GM19099 (cell line): ENCODE data around the gene CREBBP.

ENCODE experiments used
- POLR2A ChIP-seq: IDR thresholded peaks from 3 replicates; pipeline ENCODE4 v1.6.1; 2011; ENCODE audit warnings: low read depth; ENCODE audit not compliant: insufficient read length; ENCODE audit errors: extremely low read depth

CREBBP gene

DNA sequence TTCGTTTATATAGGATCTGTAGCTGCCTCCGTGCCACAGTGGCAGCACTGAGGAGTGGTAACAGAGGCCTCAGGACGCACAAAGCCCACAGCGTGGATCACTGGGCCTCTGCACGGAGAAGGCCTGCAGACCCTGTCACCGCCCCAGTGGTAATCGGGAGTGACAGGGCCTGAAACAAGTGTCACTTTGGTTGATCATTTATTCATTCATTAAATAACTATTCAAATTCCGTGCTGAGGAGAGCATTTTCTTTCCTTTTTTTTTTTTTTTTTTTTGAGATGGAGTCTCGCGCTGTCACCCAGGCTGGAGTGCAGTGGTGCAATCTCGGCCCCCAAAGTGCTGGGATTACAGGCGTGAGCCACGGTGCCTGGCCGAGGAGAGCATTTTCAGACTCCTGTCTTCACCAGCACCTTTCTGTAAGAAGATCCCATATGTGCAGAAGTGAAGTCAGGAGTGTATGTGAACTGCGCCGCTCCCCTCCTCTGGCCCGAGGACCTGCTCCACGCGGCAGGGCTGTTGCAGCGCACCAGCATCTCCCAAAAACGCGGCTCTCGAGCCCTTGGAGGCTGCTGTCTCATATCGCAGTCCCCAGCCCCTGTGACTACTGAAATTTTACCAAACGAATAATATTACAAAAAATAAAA is 118.3 kb downstream of the CREBBP start:
- no peak for TF ChIP-seq POLR2A

GRCh38 chr16:3761375-3762106 is 119.0 kb downstream of the CREBBP start:
- no peak for TF ChIP-seq POLR2A

DNA sequence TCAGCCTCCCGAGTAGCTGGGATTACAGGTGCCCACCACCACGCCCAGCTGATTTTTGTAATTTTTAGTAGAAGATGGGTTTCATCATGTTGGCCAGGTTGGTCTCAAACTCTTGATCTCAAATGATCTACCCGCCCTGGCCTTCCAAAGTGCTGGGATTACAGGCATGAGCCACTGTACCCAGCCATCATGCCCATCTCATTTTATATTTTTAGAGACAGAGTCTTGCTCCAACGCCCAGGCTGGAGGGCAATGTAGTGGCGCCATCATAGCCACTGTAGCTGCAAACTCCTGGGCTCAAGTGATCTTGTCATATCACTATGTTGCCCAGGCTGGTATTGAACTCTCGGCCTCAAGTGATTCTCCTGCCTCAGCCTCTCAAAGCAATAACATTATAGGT is 120.0 kb downstream of the CREBBP start:
- no peak for TF ChIP-seq POLR2A

- no peak for TF ChIP-seq POLR2A
Measured at GRCh38 chr16:3759736-3760135, 120.8 kb downstream of the CREBBP start.

GRCh38 chr16:3756113-3756512 is 124.4 kb downstream of the CREBBP start:
- no peak for TF ChIP-seq POLR2A

DNA sequence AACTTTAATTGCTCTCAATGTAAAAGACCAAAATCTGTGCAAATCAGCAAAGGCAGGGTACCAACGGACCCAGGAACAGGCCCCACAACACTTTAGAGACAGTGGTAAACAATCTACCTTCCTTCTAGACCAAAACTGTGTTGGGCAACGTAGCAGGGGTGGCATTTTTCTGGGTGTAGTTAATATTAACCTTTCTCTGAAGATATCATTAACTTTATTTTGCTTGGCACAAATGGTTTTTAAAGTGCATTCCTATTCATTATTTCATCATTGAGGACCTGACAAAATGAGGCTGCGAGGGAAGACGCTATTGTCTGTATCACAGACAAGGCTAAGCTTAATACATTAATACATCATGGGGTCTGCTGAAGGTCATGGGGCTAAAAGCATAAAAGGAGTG is 125.3 kb downstream of the CREBBP start:
- TF ChIP-seq POLR2A = no peak

GRCh38 chr16:3754772-3755171 is 125.7 kb downstream of the CREBBP start:
- TF ChIP-seq POLR2A = no peak

DNA sequence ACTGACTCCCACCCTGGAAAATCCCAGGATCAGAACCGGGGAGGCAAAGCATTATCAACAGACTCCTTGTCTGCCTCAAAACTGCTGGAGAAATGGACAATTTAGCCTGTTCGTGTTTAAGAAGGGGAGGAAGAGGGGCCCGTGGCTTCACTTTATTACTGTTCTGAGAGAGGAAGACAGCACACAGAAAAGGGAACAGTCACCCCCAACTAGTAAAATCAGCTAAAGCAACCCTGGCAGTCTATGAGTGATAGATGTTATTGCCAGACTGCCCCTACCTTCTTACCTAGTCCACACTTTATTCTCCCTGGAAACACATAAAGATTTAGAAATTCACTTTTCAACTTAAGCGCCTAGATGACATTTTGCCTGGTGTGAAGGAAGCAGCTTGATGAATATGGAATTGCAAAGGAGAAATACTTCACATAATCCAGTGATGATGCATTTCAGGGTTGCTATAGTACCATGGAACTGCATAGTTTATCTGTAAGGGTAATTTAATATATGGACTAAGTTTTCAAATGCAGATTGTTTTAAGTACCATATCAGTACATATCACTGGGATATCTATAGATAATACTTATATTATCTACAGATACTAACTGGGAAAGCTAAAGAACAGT is 126.3 kb downstream of the CREBBP start:
- no peak for TF ChIP-seq POLR2A

GRCh38 chr16:3752984-3753383 is 127.5 kb downstream of the CREBBP start:
- no peak for TF ChIP-seq POLR2A

DNA sequence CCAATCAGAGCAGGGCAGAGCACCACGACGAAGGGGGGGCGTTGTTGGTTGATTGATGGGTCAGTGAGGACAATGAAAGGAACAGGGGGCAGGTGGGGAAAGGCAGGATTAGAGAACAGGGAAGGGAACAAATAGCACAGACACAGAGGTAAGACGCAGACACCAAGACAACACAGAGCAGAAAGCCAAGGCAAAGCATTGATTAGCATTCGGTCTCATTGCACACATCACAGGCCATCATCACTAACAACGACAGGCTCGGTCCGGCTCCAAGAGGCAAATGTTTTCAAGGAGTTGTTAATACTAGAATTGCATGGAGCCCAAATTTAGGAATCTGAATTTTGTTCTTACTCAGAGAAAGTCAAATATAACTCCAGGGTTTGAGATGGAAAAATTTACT is 128.6 kb downstream of the CREBBP start:
- no peak for TF ChIP-seq POLR2A

- TF ChIP-seq POLR2A = no peak
Measured at GRCh38 chr16:3748307-3748706, 132.2 kb downstream of the CREBBP start.

DNA sequence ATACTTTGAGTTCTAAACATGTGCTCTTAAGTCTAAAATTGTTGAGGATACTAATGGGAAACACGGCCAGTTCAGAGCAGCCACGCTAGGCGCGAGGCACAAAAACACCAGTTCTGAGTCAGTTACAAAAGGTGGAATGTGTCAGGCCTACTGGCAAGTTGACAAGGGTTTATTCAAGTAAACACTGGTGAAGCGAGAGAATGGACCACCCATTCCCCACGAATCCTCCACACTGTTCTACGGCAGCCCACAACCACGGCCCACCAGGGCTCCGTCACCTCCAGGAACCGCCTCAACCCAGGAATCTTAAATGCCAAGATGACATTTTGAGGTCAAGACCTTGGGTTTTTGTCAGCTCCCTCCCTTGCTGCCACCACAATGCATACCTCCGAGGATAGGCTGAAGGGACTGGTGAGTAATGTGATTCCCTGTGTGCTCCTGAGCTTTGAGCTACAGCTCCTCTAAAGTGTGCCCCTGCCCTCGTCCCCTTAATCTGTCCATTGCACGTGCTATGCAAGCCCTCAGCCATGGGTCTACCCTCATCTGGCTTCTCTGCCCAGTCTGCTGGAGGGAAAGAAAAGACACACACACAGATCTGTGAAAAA is 134.7 kb downstream of the CREBBP start:
- TF ChIP-seq POLR2A = no peak

DNA sequence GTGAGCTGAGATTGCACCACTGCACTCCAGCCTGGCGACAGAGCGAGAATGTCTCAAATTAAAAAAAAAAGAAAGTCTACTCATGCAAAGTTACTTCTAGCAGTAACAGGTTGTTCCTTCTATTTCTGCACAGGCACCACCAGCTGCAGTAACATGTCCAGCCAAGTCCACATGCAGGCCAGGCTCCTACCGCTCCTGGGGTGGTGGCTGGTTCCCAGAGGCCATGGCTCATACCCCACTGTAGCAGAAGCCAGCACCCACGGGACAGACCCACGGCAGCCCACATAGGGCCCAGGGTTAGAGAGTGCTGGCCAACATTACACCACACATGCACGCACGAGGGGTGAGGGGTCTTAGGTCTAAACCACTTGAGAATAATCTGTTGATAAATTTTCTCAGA is 136.5 kb downstream of the CREBBP start:
- no peak for TF ChIP-seq POLR2A

DNA sequence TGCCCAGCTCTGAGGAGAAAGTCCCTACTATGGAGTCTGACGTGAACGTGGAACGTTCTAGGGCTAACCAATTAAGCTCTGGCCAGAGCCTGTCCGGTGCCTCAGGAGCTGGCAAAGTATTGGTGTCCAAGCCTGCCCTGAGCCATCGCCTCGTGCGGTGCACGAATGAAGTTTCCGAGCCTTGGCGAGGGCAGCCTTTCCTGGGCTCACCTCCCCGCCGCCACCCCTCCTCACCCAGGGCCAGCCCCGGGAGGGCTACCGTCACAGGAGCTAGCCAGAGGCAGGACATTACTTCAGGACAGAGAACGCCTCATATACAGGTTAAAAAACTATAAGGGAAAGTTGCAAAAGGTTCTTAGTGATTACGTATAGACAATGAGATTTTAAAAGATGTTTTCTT is 139.6 kb downstream of the CREBBP start:
- no peak for TF ChIP-seq POLR2A

DNA sequence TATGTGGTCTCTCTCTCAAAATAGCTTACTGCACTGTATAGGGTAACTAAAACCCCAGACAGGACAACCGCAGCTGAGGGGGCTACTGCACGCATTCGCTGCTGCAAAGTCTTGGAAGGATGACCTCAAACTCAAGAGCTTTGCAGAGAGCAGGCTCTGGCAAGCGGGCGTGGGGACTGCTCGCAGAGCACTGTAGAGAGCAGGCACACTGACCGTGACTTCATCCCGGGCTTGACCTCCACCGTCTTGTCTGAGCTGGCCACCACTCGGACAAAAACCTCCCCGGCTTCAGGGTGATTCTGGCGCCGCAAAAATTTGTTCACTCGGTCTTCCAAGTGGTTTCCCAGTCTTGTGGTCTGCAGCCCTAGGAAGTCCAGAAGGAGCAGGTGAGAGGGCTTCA is 140.3 kb downstream of the CREBBP start:
- TF ChIP-seq POLR2A = no peak

DNA sequence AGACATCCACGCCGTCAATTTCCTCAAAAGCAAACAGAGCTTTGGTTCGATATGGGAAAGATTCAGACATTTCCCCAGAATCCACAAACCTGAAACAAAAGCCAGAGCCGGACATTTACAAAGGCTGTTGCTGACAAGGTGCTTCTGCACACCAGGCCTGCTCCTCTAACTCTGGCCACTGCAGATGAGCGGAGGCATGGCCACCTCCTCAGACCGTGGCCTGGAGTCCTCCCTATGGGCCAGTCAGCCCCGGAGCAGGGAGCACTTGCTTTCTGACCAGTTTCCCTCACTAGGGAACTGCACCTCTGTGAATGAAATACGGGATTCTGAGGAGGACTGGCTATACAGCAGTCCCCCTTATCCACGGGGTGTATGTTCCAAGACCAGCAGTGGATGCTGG is 140.9 kb downstream of the CREBBP start:
- TF ChIP-seq POLR2A = no peak
